Caco-2 (cell line): ENCODE results near the gene NDUFA13. TPM values are rescaled to one million over a fixed set of nuclear protein-coding genes. Genes with fewer than 3 reads are reported as not detected.

ENCODE experiments used
- BruUV-seq: library from RNA; stranded (reverse); fragments of 400-500 nt; replicated peaks from 2 replicates; lab custom pipeline; 2021; lab: Mats Ljungman, UMichigan
- CTCF ChIA-PET: fragments of 300-600 bp; sonication (Branson Sonifier 250); formaldehyde crosslinking; loops from one replicate; lab custom pipeline; 2022; ENCODE audit warnings: antibody characterized with exemption; lab: Charles Lee
- POLR2A ChIA-PET: fragments of 300-600 bp; sonication (Branson Sonifier 250); formaldehyde crosslinking; loops from one replicate; lab custom pipeline; 2022; ENCODE audit warnings: antibody characterized with exemption; lab: Charles Lee
- DNase-seq, 2 experiments: peaks; one replicate each; pipeline versions ENCODE4 v3.0.0 to v3.0.0-alpha.2; 2020 to 2022
- H3K27me3 ChIP-seq: replicated peaks from 2 replicates; pipeline ENCODE4 v1.6.0; 2011; ENCODE audit warnings: low read length; ENCODE audit not compliant: control insufficient read depth, insufficient read depth
- H3K36me3 ChIP-seq: 2 replicates; pipeline ENCODE4 v1.5.1; 2011; ENCODE audit warnings: low read length; ENCODE audit not compliant: control insufficient read depth, insufficient read depth
- H3K4me1 ChIP-seq: fragments of 250-450 bp; sonication (Bioruptor Pico); 2 replicates; pipeline ENCODE4 v1.5.1; 2020; ENCODE audit warnings: mild to moderate bottlenecking
- H3K4me3 ChIP-seq: 2 replicates; pipeline ENCODE4 v1.5.1; 2011; ENCODE audit warnings: low read depth, mild to moderate bottlenecking, control low read depth, low read length
- H3K9me3 ChIP-seq: fragments of 250-450 bp; sonication (Bioruptor Pico); 2 replicates; pipeline ENCODE4 v1.5.1; 2020; ENCODE audit warnings: mild to moderate bottlenecking, moderate library complexity
- H3K27ac Mint-ChIP-seq: one replicate; pipeline ENCODE4 v1.8.0; 2022; ENCODE audit warnings: mixed read lengths; ENCODE audit not compliant: unreplicated experiment
- H3K27me3 Mint-ChIP-seq: one replicate; pipeline ENCODE4 v1.8.0; 2022; ENCODE audit warnings: mixed read lengths; ENCODE audit not compliant: insufficient read depth, unreplicated experiment
- H3K36me3 Mint-ChIP-seq: one replicate; pipeline ENCODE4 v1.8.0; 2022; ENCODE audit warnings: mild to moderate bottlenecking, mixed read lengths; ENCODE audit not compliant: insufficient read depth, unreplicated experiment
- H3K4me1 Mint-ChIP-seq: one replicate; pipeline ENCODE4 v1.8.0; 2022; ENCODE audit warnings: low read depth, mixed read lengths; ENCODE audit not compliant: unreplicated experiment
- H3K4me3 Mint-ChIP-seq: one replicate; pipeline ENCODE4 v1.8.0; 2022; ENCODE audit warnings: mild to moderate bottlenecking, moderate library complexity, mixed read lengths; ENCODE audit not compliant: unreplicated experiment
- H3K9me3 Mint-ChIP-seq: one replicate; pipeline ENCODE4 v1.8.0; 2022; ENCODE audit warnings: mixed read lengths; ENCODE audit not compliant: unreplicated experiment
- intact Hi-C: fragments of 100-400 bp; cut with micrococcal nuclease; formaldehyde crosslinking; loops from one replicate; pipeline ENCODE4 v1.10.0; 2022; ENCODE audit not compliant: unreplicated experiment
- total RNA-seq: library from RNA; stranded (reverse); gene quantifications from 2 replicates; pipeline ENCODE4 v1.2.3, GENCODE V29; 2022
- TF ChIP-seq, protein P1 (sequence below), 2 experiments: fragments of 200-600 bp in 1 of 2; IDR thresholded peaks; 1 replicate in 1 of 2; 2 replicates in 1 of 2; pipeline versions ENCODE4 v1.5.1 to v1.8.0; 2011 to 2022; ENCODE audit warnings: antibody characterized with exemption in 1 of 2, control low read depth in 1 of 2, inconsistent platforms in 1 of 2, low read depth in 1 of 2, low read length in 1 of 2, mild to moderate bottlenecking in 1 of 2, moderate library complexity in 1 of 2; ENCODE audit not compliant: insufficient read depth in 1 of 2, severe bottlenecking in 1 of 2, unreplicated experiment in 1 of 2

NDUFA13 gene
- total RNA-seq, 1 experiment from 2014 or later, result 355 TPM

DNA sequence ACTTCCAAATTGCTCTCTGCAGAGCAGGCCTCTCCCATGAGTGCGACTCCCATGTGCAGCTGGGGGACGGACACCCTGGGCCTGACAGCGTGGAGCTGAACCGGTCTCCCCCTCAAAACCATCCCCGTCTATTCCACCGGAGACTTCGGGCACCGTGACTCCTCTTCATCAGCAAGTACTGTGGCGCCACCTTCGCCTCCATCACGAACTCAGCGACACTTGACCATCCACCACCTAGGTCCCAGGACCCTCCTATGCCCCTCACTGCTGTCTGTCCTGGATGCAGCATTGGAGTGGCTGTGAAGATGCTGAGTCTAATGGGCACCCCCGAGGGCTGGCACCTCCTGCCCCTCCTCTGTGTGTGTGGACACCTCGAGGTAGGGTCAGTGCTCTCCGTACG is 42.6 kb downstream of the NDUFA13 start:
- no TSS peak for BruUV-seq
- intact Hi-C loops, result no loop called here
- H3K27me3 ChIP-seq, result no peaks in the 10 kb centered on the region
- no peak overlapping the region for H3K4me3 ChIP-seq
- H3K27me3 Mint-ChIP-seq, result no peaks in the 10 kb centered on the region
- H3K27ac Mint-ChIP-seq, result no peak overlapping the region
- TF ChIP-seq, protein P1, sequence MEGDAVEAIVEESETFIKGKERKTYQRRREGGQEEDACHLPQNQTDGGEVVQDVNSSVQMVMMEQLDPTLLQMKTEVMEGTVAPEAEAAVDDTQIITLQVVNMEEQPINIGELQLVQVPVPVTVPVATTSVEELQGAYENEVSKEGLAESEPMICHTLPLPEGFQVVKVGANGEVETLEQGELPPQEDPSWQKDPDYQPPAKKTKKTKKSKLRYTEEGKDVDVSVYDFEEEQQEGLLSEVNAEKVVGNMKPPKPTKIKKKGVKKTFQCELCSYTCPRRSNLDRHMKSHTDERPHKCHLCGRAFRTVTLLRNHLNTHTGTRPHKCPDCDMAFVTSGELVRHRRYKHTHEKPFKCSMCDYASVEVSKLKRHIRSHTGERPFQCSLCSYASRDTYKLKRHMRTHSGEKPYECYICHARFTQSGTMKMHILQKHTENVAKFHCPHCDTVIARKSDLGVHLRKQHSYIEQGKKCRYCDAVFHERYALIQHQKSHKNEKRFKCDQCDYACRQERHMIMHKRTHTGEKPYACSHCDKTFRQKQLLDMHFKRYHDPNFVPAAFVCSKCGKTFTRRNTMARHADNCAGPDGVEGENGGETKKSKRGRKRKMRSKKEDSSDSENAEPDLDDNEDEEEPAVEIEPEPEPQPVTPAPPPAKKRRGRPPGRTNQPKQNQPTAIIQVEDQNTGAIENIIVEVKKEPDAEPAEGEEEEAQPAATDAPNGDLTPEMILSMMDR (IDR thresholded peaks at IDR 0.05; ENCODE audit: insufficient read depth in 1 of 2, low read depth in 1 of 2, low read length in 1 of 2, severe bottlenecking in 1 of 2, unreplicated experiment in 1 of 2), result no peak
- no peak overlapping the region for H3K4me3 Mint-ChIP-seq
- no peaks in the 10 kb centered on the region for H3K36me3 Mint-ChIP-seq
- no peaks in the 10 kb centered on the region for H3K4me1 ChIP-seq
- ChIA-PET POLR2A (no interaction called here), CTCF (no interaction called here)
- no peak for DNase-seq
- H3K4me1 Mint-ChIP-seq, result no peaks in the 10 kb centered on the region
- H3K9me3 Mint-ChIP-seq, result no peaks in the 10 kb centered on the region
- H3K36me3 ChIP-seq, result no peaks in the 10 kb centered on the region
- no peaks in the 10 kb centered on the region for H3K9me3 ChIP-seq

DNA sequence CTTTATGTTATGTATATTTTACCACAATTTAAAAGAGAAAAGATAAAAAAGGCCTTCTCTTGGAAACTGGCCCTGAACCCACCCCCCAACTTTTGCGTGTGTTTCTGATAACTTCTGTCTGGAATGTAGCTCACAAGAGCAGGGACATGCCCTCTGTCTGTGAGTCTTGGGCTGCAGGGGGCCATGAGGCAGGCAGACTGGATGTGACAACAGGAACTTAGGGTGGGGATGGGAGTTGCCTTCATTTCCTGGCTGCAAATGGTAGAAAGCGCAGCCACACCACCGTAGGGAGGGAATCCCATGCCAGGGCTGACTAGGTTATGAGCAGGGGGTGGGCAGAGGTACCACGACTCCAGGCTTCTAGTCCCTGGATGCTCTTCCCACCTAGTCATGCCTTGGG is 43.9 kb downstream of the NDUFA13 start:
- no peaks in the 10 kb centered on the region for H3K27me3 Mint-ChIP-seq
- H3K27ac Mint-ChIP-seq, result no peak overlapping the region
- H3K4me3 ChIP-seq, result no peak overlapping the region
- no peaks in the 10 kb centered on the region for H3K9me3 ChIP-seq
- H3K4me1 Mint-ChIP-seq, result no peaks in the 10 kb centered on the region
- BruUV-seq, result no TSS peak
- ChIA-PET POLR2A (no interaction called here), CTCF (no interaction called here)
- H3K4me1 ChIP-seq, result no peaks in the 10 kb centered on the region
- no peaks in the 10 kb centered on the region for H3K9me3 Mint-ChIP-seq
- no peaks in the 10 kb centered on the region for H3K36me3 ChIP-seq
- H3K36me3 Mint-ChIP-seq, result no peaks in the 10 kb centered on the region
- TF ChIP-seq, protein P1 (IDR thresholded peaks at IDR 0.05; ENCODE audit: insufficient read depth in 1 of 2, low read depth in 1 of 2, low read length in 1 of 2, severe bottlenecking in 1 of 2, unreplicated experiment in 1 of 2), result no peak
- DNase-seq, result no peak
- no peaks in the 10 kb centered on the region for H3K27me3 ChIP-seq
- intact Hi-C loops, result no loop called here
- no peak overlapping the region for H3K4me3 Mint-ChIP-seq

DNA sequence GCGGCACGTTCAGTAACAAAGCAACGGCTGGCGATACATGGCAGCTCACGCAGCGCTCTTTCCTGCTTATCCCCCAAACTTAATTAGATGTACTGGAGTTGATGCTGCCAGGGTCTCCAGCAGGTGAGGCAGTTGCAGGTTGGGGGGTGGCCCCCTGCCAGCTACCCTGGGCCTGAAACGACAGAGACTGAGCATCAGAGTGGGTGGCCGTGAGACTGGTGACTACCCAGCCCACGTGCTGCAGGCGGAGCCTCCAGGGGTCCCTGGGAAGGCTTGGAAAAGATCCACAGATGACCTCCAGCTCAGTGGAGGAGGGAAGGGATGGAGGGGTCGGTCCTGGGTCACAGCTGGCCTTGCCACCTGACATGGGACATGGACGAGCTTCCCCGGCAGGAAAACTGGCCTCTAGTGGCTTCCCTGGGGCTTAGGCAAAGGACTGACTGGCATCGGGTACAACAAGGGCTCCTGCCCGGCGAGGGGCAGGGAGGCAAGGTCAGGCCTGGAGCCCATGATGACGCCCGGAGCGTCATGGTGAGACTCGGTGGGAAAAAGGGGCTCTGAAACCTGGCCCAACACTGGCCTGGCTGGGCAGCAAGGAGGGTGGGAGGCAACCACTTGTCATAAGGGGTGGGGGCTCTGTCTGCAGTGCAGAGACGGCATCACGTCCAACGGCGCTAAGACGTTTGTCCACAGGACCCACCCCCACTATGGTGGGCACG is 46.1 kb downstream of the NDUFA13 start:
- Histone ChIP-seq H3K9me3 (no peaks in the 10 kb centered on the region), H3K27me3 (no peaks in the 10 kb centered on the region), H3K4me1 (peaks cover 4% of the 10 kb centered on the region; the same call in 1 of the 2 replicates), H3K4me3 (no peak overlapping the region), H3K36me3 (no peaks in the 10 kb centered on the region)
- TF ChIP-seq, protein P1 (IDR thresholded peaks at IDR 0.05; ENCODE audit: insufficient read depth in 1 of 2, low read depth in 1 of 2, low read length in 1 of 2, severe bottlenecking in 1 of 2, unreplicated experiment in 1 of 2), result no peak
- ChIA-PET CTCF (interaction anchor here (1.1 kb wide), 1 partner anchor 9 kb away, joined by 3 read pairs; no protein-coding TSS in a partner anchor), POLR2A (no interaction called here)
- intact Hi-C loops, result no loop called here
- BruUV-seq, result no TSS peak
- H3K4me3 Mint-ChIP-seq, result no peak overlapping the region
- H3K36me3 Mint-ChIP-seq, result no peaks in the 10 kb centered on the region
- H3K4me1 Mint-ChIP-seq, result no peaks in the 10 kb centered on the region
- DNase-seq, result no peak
- H3K27ac Mint-ChIP-seq, result no peak overlapping the region
- H3K27me3 Mint-ChIP-seq, result no peaks in the 10 kb centered on the region
- no peaks in the 10 kb centered on the region for H3K9me3 Mint-ChIP-seq
